Sigmoid colon (tissue), 4 donors: ENCODE results near the gene ATRNL1.

Experiments used
- POLR2A ChIP-seq, 2 donors: fragments of 450-650 bp; IDR thresholded peaks; one replicate each; pipeline ENCODE4 v1.6.1; 2016; ENCODE audit warnings: antibody characterized with exemption in 2 of 2, mild to moderate bottlenecking in 2 of 2, moderate library complexity in 2 of 2
- POLR2AphosphoS5 ChIP-seq, 4 donors: sonication (generic); formaldehyde crosslinking; IDR thresholded peaks; one replicate each; pipeline ENCODE4 v1.6.1; 2017; ENCODE audit warnings: antibody characterized with exemption in 4 of 4
- TF ChIP-seq, protein P1 (sequence below), 4 experiments: fragments of 450-650 bp in 3 of 4; fragments of 200-600 bp in 1 of 4; IDR thresholded peaks; one replicate each; pipeline ENCODE4 v1.5.1; 2016 to 2019; ENCODE audit warnings: antibody characterized with exemption in 4 of 4, mild to moderate bottlenecking in 3 of 4, moderate library complexity in 2 of 4

DNA sequence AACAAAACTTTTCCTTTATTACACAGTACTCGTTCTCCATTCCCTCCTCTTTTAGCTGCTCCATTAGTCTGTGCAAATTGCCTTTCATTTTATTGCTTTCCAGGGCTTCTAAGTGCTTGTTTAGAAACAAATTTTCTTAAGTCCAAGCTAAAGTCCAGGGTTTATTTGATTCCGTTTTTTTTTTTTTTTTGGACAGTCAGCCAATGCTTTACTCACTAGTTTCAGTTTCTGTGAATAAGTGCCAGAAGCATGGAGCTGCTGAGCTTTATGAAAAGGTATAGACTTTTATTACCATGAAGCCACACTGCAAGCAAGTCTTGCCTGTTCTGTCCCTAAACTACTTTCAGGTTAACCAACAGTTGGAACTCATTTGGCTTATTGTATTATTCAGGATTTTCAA, 724.8 kb downstream of the ATRNL1 start:
- TF ChIP-seq, protein P1, sequence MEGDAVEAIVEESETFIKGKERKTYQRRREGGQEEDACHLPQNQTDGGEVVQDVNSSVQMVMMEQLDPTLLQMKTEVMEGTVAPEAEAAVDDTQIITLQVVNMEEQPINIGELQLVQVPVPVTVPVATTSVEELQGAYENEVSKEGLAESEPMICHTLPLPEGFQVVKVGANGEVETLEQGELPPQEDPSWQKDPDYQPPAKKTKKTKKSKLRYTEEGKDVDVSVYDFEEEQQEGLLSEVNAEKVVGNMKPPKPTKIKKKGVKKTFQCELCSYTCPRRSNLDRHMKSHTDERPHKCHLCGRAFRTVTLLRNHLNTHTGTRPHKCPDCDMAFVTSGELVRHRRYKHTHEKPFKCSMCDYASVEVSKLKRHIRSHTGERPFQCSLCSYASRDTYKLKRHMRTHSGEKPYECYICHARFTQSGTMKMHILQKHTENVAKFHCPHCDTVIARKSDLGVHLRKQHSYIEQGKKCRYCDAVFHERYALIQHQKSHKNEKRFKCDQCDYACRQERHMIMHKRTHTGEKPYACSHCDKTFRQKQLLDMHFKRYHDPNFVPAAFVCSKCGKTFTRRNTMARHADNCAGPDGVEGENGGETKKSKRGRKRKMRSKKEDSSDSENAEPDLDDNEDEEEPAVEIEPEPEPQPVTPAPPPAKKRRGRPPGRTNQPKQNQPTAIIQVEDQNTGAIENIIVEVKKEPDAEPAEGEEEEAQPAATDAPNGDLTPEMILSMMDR (IDR thresholded peaks at IDR 0.05), result no peak
- TF ChIP-seq POLR2AphosphoS5 (IDR thresholded peaks at IDR 0.05) (no peak), POLR2A (IDR thresholded peaks at IDR 0.05) (no peak)
